ENCODE data around the gene SLC8B1. TPM values are rescaled to one million over a fixed set of nuclear protein-coding genes. Genes with fewer than 3 reads are reported as not detected.
"Not testable (repeated sequence)": the region's sequence is repeated elsewhere in the genome, so short reads cannot be mapped to it uniquely, and the experiment has no call there.

The SLC8B1 gene
- total RNA-seq, 1 experiment from 2014 or later: 5.9 TPM

DNA sequence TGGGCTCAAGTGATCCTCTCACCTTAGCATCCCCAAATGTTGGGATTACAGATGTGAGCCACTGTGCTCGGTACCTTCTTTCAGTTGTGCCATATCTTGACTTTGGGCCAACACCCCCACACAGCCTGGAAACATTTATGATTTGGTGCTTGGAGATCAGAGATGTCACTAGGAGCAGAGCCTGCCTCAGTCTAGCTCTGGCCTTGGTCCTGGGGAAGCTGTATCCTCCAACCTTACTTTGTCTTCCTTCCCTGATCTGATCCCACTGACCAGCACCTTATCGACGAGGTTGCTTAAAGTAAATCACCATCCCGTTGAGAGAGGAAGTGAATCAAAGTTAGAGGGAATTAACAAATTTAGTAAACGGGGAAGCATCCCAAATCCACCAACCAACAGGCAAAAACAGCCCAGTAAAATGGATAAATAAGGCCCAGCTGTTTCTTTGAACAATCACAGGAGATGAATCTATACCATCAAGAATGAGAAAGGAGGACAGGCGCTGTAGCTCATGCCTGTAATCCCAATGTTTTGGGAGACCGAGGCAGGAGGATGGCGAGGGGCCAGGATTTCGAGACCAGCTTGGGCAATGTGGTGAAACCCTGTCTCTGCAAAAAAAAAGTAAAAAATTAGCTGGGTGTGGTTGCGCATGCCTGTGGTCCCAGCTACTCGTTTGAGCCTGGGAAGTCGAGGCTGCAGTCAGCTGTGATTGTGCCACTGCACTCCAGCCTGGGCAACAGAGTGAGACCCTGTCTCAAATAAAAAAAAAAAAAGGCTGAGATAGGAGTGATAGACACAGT, 26.9 kb upstream of the SLC8B1 start:
- Histone ChIP-seq H3K36me3 (ENCODE audit: insufficient read depth, low read length) (no peaks in the 10 kb centered on the region), H3K4me1 (ENCODE audit: low read length) (peaks cover 13% of the 10 kb centered on the region), H3K79me2 (ENCODE audit: low read length) (peaks cover 21% of the 10 kb centered on the region), H2AFZ (ENCODE audit: low read length) (no peak overlapping the region), H3K9ac (ENCODE audit: low read length) (no peak overlapping the region), H3K4me3 (ENCODE audit: low read length) (no peak overlapping the region), H3K9me3 (ENCODE audit: low read length) (no peaks in the 10 kb centered on the region), H3K4me2 (ENCODE audit: low read depth, low read length, poor library complexity, severe bottlenecking) (no peak overlapping the region), H4K20me1 (ENCODE audit: insufficient read depth, low read depth, low read length) (no peaks in the 10 kb centered on the region), H3K27me3 (ENCODE audit: low read length) (no peaks in the 10 kb centered on the region), H3K27ac (ENCODE audit: low read length) (no peak overlapping the region), H3K9me2 (replicated peaks; ENCODE audit: insufficient read depth, low read length) (no peaks in the 10 kb centered on the region)
- no peak for DNase-seq

DNA sequence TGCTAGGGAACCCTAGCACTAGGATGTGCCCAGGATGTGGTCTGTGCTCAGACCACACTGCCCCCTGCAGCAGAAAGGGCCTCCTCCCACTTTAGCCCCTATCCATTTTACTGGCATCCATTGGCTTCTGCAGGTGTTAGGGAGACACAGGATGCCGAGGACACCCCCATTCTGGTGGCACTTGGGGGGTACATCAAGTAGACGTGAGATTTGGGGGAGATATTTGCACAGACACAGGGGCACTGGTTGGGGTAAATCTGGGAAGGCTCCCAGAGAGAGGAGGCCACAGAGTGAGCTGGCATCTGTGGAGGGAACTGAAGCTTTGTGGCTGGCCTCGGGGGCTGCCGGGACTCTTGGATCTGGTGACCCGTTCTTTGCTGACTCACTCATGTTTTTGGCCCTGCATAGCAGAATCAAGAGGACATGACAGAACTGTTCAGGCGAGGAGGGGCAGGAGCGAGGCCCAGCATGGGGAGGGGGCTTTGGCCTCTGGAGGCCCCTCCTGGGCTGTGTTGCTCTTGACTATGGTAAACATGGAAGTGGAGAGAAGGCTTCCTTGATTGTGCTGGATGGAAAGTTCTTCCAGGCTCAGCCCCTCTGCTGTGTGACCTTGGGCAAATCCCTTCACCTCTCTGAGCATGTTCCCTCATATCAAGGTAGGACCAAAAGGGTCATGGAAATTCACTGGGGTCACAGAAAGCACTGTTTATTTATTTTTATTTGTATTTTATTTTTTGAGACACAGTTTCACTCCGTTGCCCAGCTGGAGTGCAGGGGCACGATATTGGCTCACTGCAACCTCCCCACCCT, 25.2 kb upstream of the SLC8B1 start:
- Histone ChIP-seq H3K27ac (ENCODE audit: low read length) (no peak overlapping the region), H3K9ac (ENCODE audit: low read length) (peak overlapping the region; percentile 95)
- no peak for DNase-seq

DNA sequence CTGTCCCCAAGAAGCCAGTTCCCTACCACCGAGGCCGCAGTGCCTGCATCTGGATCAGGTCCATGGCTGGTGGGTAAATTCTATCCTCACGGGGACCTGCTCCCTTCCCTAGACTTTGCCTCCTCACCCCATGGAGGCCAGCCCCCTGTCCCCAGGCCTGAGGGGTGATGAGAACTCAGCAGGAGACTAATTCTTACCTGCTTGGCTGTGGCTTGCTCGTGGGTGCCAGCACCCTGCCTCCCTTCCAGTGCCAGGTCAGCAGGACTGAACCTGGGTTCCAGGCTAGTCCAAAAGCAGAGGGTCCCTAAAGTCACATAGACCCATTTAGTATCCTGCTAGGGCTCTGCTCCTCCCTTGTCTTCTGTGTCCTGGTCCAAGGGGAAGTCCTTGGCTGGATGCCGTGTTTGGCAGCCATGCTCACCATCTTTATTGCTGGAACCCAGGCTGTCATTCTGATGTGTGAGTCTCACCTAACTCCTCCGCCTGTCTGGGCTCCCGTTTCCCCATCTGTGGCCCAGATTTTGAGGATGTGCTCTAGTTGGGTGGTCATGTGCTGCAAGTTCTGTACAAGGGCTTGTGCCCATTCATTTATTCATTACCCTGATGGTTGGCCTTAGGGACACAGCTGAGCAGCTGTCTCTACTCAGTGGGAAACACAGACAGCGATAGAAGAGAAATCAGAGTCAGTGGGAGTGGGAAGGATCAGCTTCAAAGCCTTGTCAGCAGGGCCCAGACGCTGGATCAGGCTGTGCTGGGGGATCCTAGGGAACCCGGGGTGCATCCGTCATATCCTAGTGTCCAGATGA, 24.4 kb upstream of the SLC8B1 start:
- Histone ChIP-seq H3K36me3 (ENCODE audit: insufficient read depth, low read length) (no peaks in the 10 kb centered on the region), H3K4me1 (ENCODE audit: low read length) (peaks cover 13% of the 10 kb centered on the region), H3K27ac (ENCODE audit: low read length) (no peak overlapping the region), H3K4me2 (ENCODE audit: low read depth, low read length, poor library complexity, severe bottlenecking) (peak overlapping the region; percentile 97), H3K9me3 (ENCODE audit: low read length) (no peaks in the 10 kb centered on the region), H3K9ac (ENCODE audit: low read length) (peak overlapping the region; percentile 95), H3K9me2 (replicated peaks; ENCODE audit: insufficient read depth, low read length) (no peaks in the 10 kb centered on the region), H4K20me1 (ENCODE audit: insufficient read depth, low read depth, low read length) (no peaks in the 10 kb centered on the region), H3K79me2 (ENCODE audit: low read length) (peaks cover 21% of the 10 kb centered on the region), H3K4me3 (ENCODE audit: low read length) (peak overlapping the region; percentile 96), H2AFZ (ENCODE audit: low read length) (0 out of 2 replicates have a peak overlapping the region, but pooled peaks have one; percentile 97), H3K27me3 (ENCODE audit: low read length) (no peaks in the 10 kb centered on the region)
- DNase-seq: peak; percentile 46

More for the DNA sequence above, 25.2 kb upstream of the SLC8B1 start:
- Histone ChIP-seq H4K20me1 (ENCODE audit: insufficient read depth, low read depth, low read length) (no peaks in the 10 kb centered on the region), H3K9me3 (ENCODE audit: low read length) (no peaks in the 10 kb centered on the region), H3K27me3 (ENCODE audit: low read length) (no peaks in the 10 kb centered on the region), H3K4me3 (ENCODE audit: low read length) (peak overlapping the region; percentile 96; the same call in 1 of the 2 replicates), H3K9me2 (replicated peaks; ENCODE audit: insufficient read depth, low read length) (no peaks in the 10 kb centered on the region), H3K4me2 (ENCODE audit: low read depth, low read length, poor library complexity, severe bottlenecking) (peak overlapping the region; percentile 97), H2AFZ (ENCODE audit: low read length) (no peak overlapping the region), H3K36me3 (ENCODE audit: insufficient read depth, low read length) (no peaks in the 10 kb centered on the region), H3K79me2 (ENCODE audit: low read length) (peaks cover 21% of the 10 kb centered on the region), H3K4me1 (ENCODE audit: low read length) (peaks cover 13% of the 10 kb centered on the region)

DNA sequence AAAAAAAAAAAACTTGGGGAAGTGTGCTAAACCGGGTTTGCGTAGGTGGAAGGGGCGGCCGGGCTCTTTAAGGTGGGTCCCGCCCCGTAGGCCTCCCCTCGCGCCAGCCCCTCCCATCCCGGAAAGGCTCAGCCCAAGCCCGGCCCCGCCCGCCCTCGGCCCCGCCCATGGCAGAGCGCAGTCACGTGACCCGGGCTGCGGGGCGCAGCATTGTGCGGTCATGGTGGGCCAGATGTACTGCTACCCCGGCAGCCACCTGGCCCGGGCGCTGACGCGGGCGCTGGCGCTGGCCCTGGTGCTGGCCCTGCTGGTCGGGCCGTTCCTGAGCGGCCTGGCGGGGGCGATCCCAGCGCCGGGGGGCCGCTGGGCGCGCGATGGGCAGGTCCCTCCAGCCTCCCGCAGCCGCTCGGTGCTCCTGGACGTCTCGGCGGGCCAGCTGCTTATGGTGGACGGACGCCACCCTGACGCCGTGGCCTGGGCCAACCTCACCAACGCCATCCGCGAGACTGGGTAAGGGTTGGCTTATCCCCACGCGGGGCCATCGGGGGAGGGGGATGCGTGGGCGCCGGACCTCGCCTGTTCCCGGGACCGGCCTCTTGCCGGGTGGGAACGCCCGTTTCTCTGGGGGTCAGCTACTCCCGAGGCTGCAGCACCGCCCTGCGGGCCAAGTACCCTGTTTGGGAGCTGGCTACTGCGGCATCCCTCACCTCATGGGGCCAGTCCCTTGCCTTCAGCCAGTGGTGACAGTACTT, 23.6 kb upstream of the SLC8B1 start, which contains the start of gene PLBD2:
PLBD2 (plus strand) TSS at position 207 of the 752 bp plus-strand sequence; CDS start at position 221, 14 bp downstream.
- Histone ChIP-seq H3K4me1 (ENCODE audit: low read length) (peaks cover 13% of the 10 kb centered on the region), H4K20me1 (ENCODE audit: insufficient read depth, low read depth, low read length) (no peaks in the 10 kb centered on the region), H3K36me3 (ENCODE audit: insufficient read depth, low read length) (no peaks in the 10 kb centered on the region), H3K9me3 (ENCODE audit: low read length) (no peaks in the 10 kb centered on the region), H3K9ac (ENCODE audit: low read length) (peak within 1 kb of the TSS; percentile 95), H2AFZ (ENCODE audit: low read length) (peak within 1 kb of the TSS; percentile 97), H3K27me3 (ENCODE audit: low read length) (no peaks in the 10 kb centered on the region), H3K4me3 (ENCODE audit: low read length) (peak within 1 kb of the TSS; percentile 96), H3K9me2 (replicated peaks; ENCODE audit: insufficient read depth, low read length) (no peaks in the 10 kb centered on the region), H3K79me2 (ENCODE audit: low read length) (peaks cover 21% of the 10 kb centered on the region), H3K4me2 (ENCODE audit: low read depth, low read length, poor library complexity, severe bottlenecking) (peak within 1 kb of the TSS; percentile 97), H3K27ac (ENCODE audit: low read length) (no peak within 1 kb of the TSS)
- peak; percentile 97 for DNase-seq

DNA sequence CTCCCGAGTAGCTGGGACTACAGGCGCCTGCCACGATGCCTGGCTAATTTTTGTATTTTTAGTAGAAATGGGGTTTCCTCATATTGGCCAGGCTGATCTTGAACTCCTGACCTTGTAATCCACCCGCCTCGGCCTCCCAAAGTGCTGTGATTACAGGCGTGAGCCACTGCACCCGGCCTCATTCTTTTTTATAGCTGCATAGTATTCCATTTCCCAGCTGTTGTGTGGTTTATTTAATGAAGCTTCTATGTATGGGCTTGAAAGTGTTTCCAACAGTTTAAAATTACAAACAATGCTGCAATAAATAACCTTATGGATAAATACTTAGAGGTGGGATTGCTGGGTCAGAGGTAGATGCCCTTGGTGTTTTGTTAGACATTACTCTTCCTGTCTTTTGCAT, 19.3 kb upstream of the SLC8B1 start:
- H3K27me3 ChIP-seq (ENCODE audit: low read length); H3K9me2 ChIP-seq (replicated peaks; ENCODE audit: insufficient read depth, low read length); H3K9ac ChIP-seq (ENCODE audit: low read length); H3K36me3 ChIP-seq (ENCODE audit: insufficient read depth, low read length); H4K20me1 ChIP-seq (ENCODE audit: insufficient read depth, low read depth, low read length); H3K4me1 ChIP-seq (ENCODE audit: low read length); H3K79me2 ChIP-seq (ENCODE audit: low read length); H3K4me3 ChIP-seq (ENCODE audit: low read length); DNase-seq; H2AFZ ChIP-seq (ENCODE audit: low read length); H3K27ac ChIP-seq (ENCODE audit: low read length); H3K4me2 ChIP-seq (ENCODE audit: low read depth, low read length, poor library complexity, severe bottlenecking); H3K9me3 ChIP-seq (ENCODE audit: low read length): not testable (repeated sequence)

DNA sequence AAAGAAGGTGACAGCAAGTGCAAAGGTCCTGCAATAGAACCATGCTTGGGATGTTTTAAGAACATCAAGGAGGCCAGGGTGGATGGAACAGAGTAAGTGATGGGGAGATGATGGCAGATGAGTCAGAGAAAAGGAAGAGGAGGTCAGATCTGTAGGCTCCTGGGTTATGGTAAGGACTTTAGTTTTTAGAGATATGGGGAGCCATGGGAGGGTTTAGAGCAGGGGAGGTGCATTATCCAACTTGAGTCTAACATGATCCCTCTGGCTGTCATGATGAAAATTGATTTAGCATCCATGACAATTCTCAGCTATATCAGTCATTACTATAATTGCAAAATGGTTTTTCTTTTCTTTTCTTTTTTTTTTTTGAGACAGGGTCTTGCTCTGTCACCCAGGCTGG, 16.2 kb upstream of the SLC8B1 start:
- no peak overlapping the region for H3K4me3 ChIP-seq (ENCODE audit: low read length)
- no peaks in the 10 kb centered on the region for H3K4me1 ChIP-seq (ENCODE audit: low read length)
- H3K9ac ChIP-seq (ENCODE audit: low read length): no peak overlapping the region
- no peak for DNase-seq
- H3K79me2 ChIP-seq (ENCODE audit: low read length): no peaks in the 10 kb centered on the region
- no peaks in the 10 kb centered on the region for H4K20me1 ChIP-seq (ENCODE audit: insufficient read depth, low read depth, low read length)
- H3K9me3 ChIP-seq (ENCODE audit: low read length): no peaks in the 10 kb centered on the region
- no peaks in the 10 kb centered on the region for H3K36me3 ChIP-seq (ENCODE audit: insufficient read depth, low read length)
- H3K27ac ChIP-seq (ENCODE audit: low read length): no peak overlapping the region
- no peaks in the 10 kb centered on the region for H3K27me3 ChIP-seq (ENCODE audit: low read length)
- no peak overlapping the region for H3K4me2 ChIP-seq (ENCODE audit: low read depth, low read length, poor library complexity, severe bottlenecking)
- H2AFZ ChIP-seq (ENCODE audit: low read length): no peak overlapping the region
- H3K9me2 ChIP-seq (replicated peaks; ENCODE audit: insufficient read depth, low read length): no peaks in the 10 kb centered on the region

DNA sequence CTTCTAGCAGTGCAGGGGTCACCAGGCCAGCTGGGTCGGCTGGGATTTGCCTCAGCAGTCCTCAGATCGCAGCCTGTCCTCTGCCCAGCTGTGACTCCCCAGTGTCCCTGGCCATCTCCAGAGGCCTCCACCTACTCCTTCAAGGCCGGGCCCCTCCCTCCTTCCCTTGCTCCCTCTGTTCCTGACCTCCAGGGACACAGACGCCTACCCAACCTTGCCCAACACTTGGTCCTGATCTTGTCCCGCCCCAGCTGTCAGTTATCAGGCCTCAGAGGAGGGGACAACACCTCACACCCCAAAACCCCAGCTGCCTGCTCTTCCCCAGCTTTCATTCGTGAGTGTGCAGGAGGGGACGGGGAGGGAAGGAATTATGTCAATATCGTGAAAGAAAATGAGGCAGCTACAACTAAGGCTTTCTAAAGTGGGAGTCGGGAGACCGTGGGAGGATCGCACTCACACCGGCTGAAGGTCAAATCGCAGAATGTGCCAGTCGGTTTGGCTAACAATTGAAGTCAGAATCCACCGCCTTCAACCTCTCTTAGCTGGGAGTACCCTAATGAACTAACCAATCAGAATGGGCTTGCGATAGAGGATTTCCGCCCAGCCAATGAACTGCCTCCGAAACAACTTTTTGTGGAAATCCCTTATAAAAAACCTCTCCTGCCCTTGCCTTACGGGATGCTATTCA, 14.1 kb upstream of the SLC8B1 start:
- Histone ChIP-seq H3K4me2 (ENCODE audit: low read depth, low read length, poor library complexity, severe bottlenecking) (no peak overlapping the region), H3K27ac (ENCODE audit: low read length) (no peak overlapping the region), H2AFZ (ENCODE audit: low read length) (no peak overlapping the region), H4K20me1 (ENCODE audit: insufficient read depth, low read depth, low read length) (no peaks in the 10 kb centered on the region), H3K9me2 (replicated peaks; ENCODE audit: insufficient read depth, low read length) (no peaks in the 10 kb centered on the region), H3K36me3 (ENCODE audit: insufficient read depth, low read length) (no peaks in the 10 kb centered on the region), H3K4me1 (ENCODE audit: low read length) (no peaks in the 10 kb centered on the region), H3K9me3 (ENCODE audit: low read length) (no peaks in the 10 kb centered on the region), H3K79me2 (ENCODE audit: low read length) (no peaks in the 10 kb centered on the region), H3K4me3 (ENCODE audit: low read length) (no peak overlapping the region), H3K9ac (ENCODE audit: low read length) (no peak overlapping the region), H3K27me3 (ENCODE audit: low read length) (no peaks in the 10 kb centered on the region)
- no peak for DNase-seq

All from Karpas-422 (cell line).